ENCODE measurements around the gene DPH2. TPM values are rescaled to one million over a fixed set of nuclear protein-coding genes. Genes with fewer than 3 reads are reported as not detected.

DPH2 gene
- total RNA-seq, 1 experiment from 2014 or later, result 47.9 TPM

- Histone ChIP-seq H3K27ac (no peak overlapping the region), H3K4me3 (no peak overlapping the region), H3K27me3 (no peaks in the 10 kb centered on the region), H3K36me3 (0 out of 2 replicates have a peak, but pooled peaks cover 2% of the 10 kb centered on the region), H3K4me1 (no peaks in the 10 kb centered on the region; the same call in 1 of the 2 replicates), H3K9me3 (replicated peaks) (no peaks in the 10 kb centered on the region)
- DNase-seq, result peak; percentile 27 to 30
These were observed 17.0 kb upstream of the DPH2 start for GRCh38 chr1:43952731-43953346.

- Histone ChIP-seq H3K27me3 (no peaks in the 10 kb centered on the region), H3K9me3 (replicated peaks) (no peaks in the 10 kb centered on the region), H3K27ac (no peak overlapping the region), H3K36me3 (0 out of 2 replicates have a peak, but pooled peaks cover 2% of the 10 kb centered on the region), H3K4me3 (no peak overlapping the region), H3K4me1 (no peaks in the 10 kb centered on the region; the same call in 1 of the 2 replicates)
- no peak for DNase-seq
These were observed 16.4 kb upstream of the DPH2 start for GRCh38 chr1:43953361-43953760.

DNA sequence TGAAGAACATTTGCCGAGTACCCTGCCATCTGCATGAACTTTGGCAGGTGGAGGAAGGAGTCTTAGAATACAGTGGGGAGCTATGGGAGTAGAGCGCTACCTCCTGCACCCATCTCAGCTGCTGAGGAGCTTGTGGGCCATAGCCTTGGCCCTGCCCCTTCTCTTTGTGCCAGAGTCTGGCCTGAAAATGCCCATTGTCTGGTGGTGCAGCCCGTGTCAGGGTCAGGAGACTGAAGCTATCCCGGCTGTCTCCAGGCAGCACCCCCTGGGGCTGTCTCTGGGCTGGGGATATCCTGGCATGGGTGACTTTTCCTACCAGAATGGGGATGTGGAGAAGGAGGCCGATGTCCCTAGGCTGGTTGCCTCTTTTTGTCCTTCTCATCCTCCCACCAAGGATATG is 15.8 kb upstream of the DPH2 start:
- no peak overlapping the region for H3K27ac ChIP-seq
- DNase-seq, result no peak
- H3K36me3 ChIP-seq, result 0 out of 2 replicates have a peak, but pooled peaks cover 2% of the 10 kb centered on the region
- H3K9me3 ChIP-seq (replicated peaks), result no peaks in the 10 kb centered on the region
- no peak overlapping the region for H3K4me3 ChIP-seq
- no peaks in the 10 kb centered on the region for H3K27me3 ChIP-seq
- no peaks in the 10 kb centered on the region for H3K4me1 ChIP-seq

DNA sequence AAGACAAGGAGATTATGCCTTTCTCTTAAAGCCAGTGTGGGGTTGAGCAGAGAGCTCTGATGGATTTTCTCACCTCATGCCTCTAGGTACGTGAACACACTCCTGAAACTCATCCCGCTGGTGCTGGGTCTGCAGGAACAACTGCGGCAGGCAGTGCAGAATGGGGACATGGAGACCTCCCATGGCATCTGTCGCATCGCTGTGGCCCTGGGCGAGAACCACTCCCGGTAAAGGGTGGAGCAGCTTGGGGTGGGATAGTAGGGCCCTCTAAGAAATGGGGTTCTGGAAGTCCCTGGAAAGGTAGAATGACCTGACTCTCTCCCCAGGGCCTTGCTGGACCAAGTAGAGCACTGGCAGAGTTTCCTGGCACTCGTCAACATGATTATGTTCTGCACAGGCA is 13.6 kb upstream of the DPH2 start:
- no peak overlapping the region for H3K4me3 ChIP-seq
- H3K9me3 ChIP-seq (replicated peaks), result no peaks in the 10 kb centered on the region
- no peaks in the 10 kb centered on the region for H3K27me3 ChIP-seq
- 0 out of 2 replicates have a peak, but pooled peaks cover 2% of the 10 kb centered on the region for H3K36me3 ChIP-seq
- no peak for DNase-seq
- H3K27ac ChIP-seq, result no peak overlapping the region
- H3K4me1 ChIP-seq, result no peaks in the 10 kb centered on the region

DNA sequence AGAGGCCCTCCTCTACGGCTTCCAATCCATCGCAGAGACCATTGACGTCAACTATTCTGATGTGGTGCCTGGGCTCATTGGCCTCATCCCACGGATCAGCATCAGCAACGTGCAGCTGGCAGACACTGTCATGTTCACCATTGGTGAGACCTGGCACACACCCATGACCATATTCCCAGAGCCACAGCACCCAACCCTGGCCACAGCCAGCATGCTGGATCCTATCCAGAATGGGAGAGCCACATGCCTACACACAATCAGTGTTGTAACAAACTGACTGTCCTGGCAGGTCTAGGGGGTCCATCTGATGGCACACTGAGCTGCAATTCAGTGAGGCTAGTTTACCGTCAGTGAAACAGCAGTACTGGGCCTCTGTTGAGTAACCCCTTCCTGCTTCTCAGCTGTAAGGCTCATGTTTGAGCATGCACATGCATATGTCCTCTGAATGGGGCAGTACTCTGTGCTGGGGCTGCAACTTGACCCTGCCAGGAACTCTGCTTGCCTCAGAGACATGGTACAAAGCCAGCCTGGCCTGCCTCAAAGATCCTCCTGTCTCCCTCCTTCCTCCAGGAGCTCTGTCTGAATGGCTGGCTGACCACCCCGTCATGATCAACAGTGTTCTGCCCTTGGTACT is 12.3 kb upstream of the DPH2 start:
- H3K4me3 ChIP-seq, result no peak overlapping the region
- no peak overlapping the region for H3K27ac ChIP-seq

DNA sequence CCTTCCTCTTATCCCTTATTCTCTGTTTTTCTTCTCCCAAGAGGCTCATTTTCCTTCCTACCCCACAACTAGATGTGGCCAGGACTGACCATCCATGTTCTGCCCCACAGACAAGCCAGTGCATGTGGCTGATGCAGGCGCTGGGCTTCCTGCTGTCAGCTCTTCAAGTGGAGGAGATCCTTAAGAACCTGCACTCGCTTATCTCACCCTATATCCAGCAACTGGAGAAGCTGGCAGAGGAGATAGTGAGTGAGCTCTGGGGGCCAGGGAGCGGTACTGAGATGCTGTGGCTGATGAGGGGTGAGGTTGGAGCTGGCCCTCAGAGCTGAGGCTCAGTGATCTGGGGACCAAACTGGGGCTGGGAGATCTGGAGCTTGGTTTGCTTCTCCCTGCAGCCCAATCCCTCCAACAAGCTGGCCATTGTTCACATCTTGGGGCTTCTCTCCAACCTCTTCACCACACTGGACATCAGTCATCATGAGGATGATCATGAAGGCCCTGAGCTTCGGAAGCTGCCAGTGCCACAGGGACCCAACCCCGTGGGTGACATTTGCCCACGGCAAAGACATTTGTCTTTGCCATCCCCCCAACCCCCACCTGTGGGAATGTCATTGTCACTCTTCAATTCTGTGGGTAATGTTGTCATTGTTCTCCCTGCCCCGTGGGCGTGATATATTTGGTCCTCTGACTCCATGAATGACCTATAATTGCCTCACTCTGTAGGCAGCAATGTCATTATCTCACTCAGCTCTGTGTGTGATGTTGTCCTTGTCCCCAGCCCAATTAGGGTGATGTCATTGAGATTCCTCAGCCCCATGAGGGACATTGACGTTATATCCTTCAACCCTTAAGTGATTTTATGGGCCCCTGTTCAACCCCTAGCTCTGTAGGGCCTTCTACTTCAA is 11.2 kb upstream of the DPH2 start:
- 0 out of 2 replicates have a peak, but pooled peaks cover 2% of the 10 kb centered on the region for H3K36me3 ChIP-seq
- no peak overlapping the region for H3K4me3 ChIP-seq
- no peaks in the 10 kb centered on the region for H3K27me3 ChIP-seq
- H3K4me1 ChIP-seq, result no peaks in the 10 kb centered on the region
- H3K27ac ChIP-seq, result no peak overlapping the region
- DNase-seq, result no peak
- no peaks in the 10 kb centered on the region for H3K9me3 ChIP-seq (replicated peaks)

More for the DNA sequence above, 12.3 kb upstream of the DPH2 start:
- H3K27me3 ChIP-seq, result no peaks in the 10 kb centered on the region
- 0 out of 2 replicates have a peak, but pooled peaks cover 2% of the 10 kb centered on the region for H3K36me3 ChIP-seq
- H3K4me1 ChIP-seq, result no peaks in the 10 kb centered on the region
- no peak for DNase-seq
- H3K9me3 ChIP-seq (replicated peaks), result no peaks in the 10 kb centered on the region

- Histone ChIP-seq H3K27me3 (no peaks in the 10 kb centered on the region), H3K4me1 (no peaks in the 10 kb centered on the region), H3K4me3 (no peak overlapping the region), H3K27ac (no peak overlapping the region), H3K9me3 (replicated peaks) (no peaks in the 10 kb centered on the region), H3K36me3 (0 out of 2 replicates have a peak, but pooled peaks cover 2% of the 10 kb centered on the region)
- DNase-seq, result no peak
These were observed 9.0 kb upstream of the DPH2 start for GRCh38 chr1:43960798-43961197.

GRCh38 chr1:43961692-43962091 is 8.1 kb upstream of the DPH2 start:
- Histone ChIP-seq H3K36me3 (0 out of 2 replicates have a peak, but pooled peaks cover 2% of the 10 kb centered on the region), H3K27ac (no peak overlapping the region), H3K27me3 (no peaks in the 10 kb centered on the region), H3K4me1 (no peaks in the 10 kb centered on the region), H3K9me3 (replicated peaks) (no peaks in the 10 kb centered on the region), H3K4me3 (no peak overlapping the region)
- no peak for DNase-seq

DNA sequence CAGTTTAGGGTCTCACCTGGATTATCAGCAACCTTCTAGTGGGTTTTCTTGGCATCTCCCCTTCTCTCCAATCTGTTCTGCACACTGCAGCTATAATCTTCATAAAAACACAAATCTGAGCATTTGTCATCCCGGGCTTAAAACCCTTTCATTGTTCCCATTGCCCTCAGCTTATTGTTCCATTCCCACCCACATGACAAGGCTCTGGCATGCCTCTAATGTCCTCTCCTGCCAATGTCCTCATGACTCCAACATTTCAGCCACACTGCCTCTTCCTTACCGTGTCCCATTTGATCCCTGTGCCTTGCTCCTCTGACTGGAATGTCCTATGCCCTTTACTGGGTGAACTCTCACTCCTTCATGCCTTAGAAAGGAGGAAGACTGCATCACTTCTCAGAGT is 7.5 kb upstream of the DPH2 start:
- Histone ChIP-seq H3K9me3 (replicated peaks) (no peaks in the 10 kb centered on the region), H3K27me3 (no peaks in the 10 kb centered on the region), H3K4me3 (no peak overlapping the region), H3K27ac (no peak overlapping the region), H3K36me3 (0 out of 2 replicates have a peak, but pooled peaks cover 2% of the 10 kb centered on the region), H3K4me1 (no peaks in the 10 kb centered on the region)
- DNase-seq, result no peak

DNA sequence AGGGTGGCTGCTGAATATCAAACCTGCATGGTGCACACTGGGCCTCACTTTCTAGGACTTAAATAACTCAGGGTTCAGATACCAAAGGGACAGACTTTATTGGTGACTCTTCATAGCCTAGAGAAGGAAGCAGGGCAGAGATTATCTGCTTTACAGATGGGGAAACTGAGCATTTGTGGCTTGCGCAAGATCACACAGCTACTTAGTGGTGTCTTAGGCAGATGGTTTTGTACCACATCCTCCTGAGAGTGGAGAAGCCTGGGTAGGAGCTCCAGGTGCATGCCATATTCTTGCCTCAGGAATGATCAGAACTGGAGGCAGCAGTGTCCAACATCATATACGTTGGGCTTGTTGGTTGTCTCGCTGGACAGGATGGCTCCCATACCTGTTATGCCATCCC is 6.8 kb upstream of the DPH2 start:
- no peak overlapping the region for H3K27ac ChIP-seq
- no peak overlapping the region for H3K4me3 ChIP-seq
- H3K27me3 ChIP-seq, result no peaks in the 10 kb centered on the region
- no peaks in the 10 kb centered on the region for H3K4me1 ChIP-seq
- no peaks in the 10 kb centered on the region for H3K36me3 ChIP-seq
- no peaks in the 10 kb centered on the region for H3K9me3 ChIP-seq (replicated peaks)
- DNase-seq, result no peak

- Histone ChIP-seq H3K36me3 (no peaks in the 10 kb centered on the region), H3K27ac (no peak overlapping the region), H3K9me3 (replicated peaks) (no peaks in the 10 kb centered on the region), H3K4me3 (no peak overlapping the region), H3K4me1 (no peaks in the 10 kb centered on the region), H3K27me3 (no peaks in the 10 kb centered on the region)
- DNase-seq, result no peak
These were observed 5.9 kb upstream of the DPH2 start for GRCh38 chr1:43963890-43964289.

- no peak overlapping the region for H3K4me3 ChIP-seq
- H3K4me1 ChIP-seq, result no peaks in the 10 kb centered on the region
- no peaks in the 10 kb centered on the region for H3K36me3 ChIP-seq
- no peak for DNase-seq
- no peaks in the 10 kb centered on the region for H3K27me3 ChIP-seq
- no peaks in the 10 kb centered on the region for H3K9me3 ChIP-seq (replicated peaks)
- H3K27ac ChIP-seq, result no peak overlapping the region
These were observed 4.5 kb upstream of the DPH2 start for GRCh38 chr1:43965316-43965715.

- H3K27ac ChIP-seq, result no peak overlapping the region
- peaks cover 7% of the 10 kb centered on the region; the same call in 1 of the 2 replicates for H3K36me3 ChIP-seq
- peak; percentile 63 to 83 for DNase-seq
- H3K9me3 ChIP-seq (replicated peaks), result no peaks in the 10 kb centered on the region
- H3K27me3 ChIP-seq, result no peaks in the 10 kb centered on the region
- H3K4me1 ChIP-seq, result no peaks in the 10 kb centered on the region
- H3K4me3 ChIP-seq, result no peak overlapping the region
These were observed 1.4 kb upstream of the DPH2 start for GRCh38 chr1:43968348-43968948.

GRCh38 chr1:43969416-43969745 is 429 bp upstream of the DPH2 start:
- Histone ChIP-seq H3K36me3 (peaks cover 7% of the 10 kb centered on the region; the same call in 1 of the 2 replicates), H3K9me3 (replicated peaks) (no peaks in the 10 kb centered on the region), H3K4me3 (no peak overlapping the region), H3K27ac (no peak overlapping the region), H3K4me1 (no peaks in the 10 kb centered on the region), H3K27me3 (no peaks in the 10 kb centered on the region)
- DNase-seq, result no peak

Measured in SJCRH30 (cell line).